GM18508 (cell line): Measurements from ENCODE around the gene CDH18.

Experiments
- ATAC-seq: cut with Tn5 transposase; IDR thresholded peaks from one replicate; pipeline ENCODE4 v1.9.1; 2021; ENCODE audit warnings: moderate number of reproducible peaks; ENCODE audit not compliant: insufficient read depth, unreplicated experiment

CDH18 gene

DNA sequence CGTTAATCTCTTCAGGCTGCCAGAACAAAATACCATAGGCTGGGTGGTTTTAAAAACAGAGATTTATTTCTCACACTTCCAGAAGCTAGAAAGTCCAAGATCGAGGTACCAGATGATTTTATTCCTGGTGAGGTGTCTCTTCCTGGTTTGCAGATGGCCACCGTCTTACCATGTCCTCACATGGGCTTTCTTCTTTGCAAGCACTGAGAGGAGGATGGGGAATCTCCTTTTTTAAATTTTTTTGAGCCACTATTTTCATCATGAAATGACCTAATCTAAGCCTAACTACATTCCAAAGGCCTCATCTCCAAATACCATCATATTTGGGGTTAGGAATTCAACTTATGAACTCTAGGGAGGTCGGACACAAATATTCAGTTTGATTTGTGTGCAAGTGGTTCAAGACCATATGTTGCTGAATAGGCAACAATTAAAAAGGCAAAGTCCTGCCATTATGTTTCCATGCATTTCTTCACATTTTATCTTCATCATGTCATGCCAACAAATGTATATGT, 371.2 kb downstream of the CDH18 start:
- ATAC-seq = no peak

DNA sequence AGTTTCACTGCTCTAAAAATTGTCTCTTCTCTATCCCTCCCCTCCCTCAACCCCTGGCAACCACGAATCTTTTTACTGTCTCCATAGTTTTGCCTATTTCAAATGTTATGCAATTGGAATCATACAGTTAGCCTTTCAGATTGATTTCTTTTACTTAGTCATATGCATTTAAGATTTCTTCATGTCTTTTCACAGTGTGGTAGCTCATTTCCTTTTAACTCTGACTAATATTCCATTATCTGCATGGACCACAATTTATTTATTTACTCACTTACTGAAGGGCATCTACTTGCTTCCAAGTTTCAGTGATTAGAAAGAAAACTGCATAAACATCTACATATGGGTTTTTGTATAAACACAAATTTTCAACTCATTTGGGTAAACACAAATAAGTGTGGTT, 372.3 kb downstream of the CDH18 start:
- no peak for ATAC-seq

DNA sequence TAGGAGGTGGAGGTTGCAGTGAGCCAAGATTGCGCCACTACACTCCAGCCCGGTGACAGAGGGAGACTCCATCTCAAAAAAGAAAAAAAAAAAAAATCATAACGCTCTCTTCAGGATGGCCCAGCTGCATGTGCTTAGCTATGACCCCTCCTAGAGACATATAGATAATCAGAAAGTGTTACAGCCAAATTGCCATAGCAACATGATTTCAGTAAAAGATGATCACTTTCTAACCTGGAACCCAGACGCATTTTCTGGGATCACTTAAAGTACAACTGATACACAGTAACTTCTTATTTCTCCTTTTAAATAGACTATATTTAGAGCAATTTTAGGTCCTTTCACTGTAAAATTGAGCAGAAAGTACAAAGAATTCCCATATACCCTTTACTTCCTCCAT, 372.9 kb downstream of the CDH18 start:
- ATAC-seq = no peak

DNA sequence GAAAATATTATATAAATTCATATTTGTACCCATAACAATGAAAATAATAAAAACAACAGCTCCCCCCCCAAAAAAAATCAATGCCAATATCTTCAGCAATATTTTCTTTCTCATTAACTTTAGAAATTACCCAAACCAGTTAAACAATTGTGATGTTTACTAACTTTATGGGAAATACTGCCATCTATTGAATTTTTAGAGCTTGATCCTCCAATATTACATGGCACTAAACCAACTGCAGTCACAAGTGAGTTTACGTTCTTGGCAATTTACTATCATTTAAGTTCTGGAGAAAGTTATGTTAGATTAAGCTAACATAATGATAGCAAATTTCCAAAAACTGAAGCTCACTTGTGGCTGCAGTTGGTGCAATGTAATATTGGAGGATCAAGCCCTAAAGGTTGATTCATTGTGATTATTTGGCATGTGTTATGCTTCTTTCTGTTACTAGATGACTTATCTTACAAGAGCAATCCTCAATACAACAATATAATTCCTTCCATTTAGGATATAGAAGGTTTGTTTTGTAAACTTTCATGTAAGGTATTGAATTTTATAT, 379.5 kb downstream of the CDH18 start:
- ATAC-seq = no peak

DNA sequence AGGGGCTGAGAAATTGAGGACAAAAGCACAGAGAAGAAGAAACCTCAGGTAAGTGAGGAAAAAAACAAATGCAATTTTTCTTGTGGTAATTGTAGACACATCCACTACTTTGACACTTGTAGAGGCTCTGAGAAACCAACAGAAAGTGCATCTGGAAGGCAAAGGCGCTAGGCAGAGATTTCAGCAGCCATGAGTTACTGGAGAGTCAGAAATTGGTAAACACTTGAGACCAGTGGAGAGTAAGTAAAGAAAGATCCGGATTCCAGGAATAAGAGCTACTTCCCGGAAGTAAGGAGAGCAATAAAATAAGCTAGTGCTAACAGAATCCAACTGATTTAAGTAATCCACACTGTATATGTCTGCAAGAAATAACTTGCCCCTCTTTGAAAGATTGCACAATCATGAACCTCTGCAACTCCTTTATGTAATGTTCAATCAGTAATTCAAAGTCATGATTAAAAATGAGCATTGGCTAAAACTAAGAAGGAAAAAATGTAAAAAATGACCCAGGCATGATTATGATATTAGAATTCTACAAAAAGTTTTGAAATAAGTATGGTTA, 382.1 kb downstream of the CDH18 start:
- no peak for ATAC-seq

DNA sequence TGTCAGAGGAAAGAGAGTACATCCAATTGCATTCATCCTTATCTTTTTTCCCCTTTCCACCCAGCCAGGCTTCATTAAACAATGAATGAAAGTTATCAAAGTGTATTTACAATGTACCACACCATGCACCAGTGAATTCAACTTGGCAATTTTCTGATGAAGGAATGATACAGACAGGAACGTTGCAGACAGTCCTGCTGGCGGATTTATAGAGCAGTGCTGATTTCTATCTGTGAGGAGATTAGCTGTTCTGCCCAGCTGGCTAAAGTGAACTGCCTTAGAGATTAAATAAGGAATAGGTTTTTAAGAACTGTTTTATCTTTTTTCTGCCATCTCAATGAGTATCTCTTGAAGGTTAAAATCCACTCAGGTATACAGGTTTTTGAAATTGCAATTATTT, 403.9 kb downstream of the CDH18 start:
- ATAC-seq = no peak

DNA sequence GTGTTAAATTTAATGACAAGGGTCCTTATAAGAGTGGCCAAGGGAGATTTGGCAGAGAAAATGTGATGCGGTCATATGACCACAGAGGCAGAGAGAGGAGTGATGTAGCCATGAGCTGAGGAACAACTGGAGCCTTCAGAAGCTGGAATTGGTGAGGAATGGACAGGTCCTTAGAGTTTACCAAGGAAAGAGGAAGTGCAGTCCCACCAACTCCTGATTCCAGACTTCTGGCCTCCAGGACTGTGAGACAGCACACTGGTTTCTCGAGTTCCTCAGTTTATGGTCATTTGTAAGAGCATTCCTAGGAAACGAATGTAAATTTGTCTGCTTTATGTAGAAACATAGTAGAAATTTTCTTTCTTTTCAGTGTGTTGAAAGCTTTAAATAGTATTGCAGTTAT, 410.1 kb downstream of the CDH18 start:
- ATAC-seq = no peak

DNA sequence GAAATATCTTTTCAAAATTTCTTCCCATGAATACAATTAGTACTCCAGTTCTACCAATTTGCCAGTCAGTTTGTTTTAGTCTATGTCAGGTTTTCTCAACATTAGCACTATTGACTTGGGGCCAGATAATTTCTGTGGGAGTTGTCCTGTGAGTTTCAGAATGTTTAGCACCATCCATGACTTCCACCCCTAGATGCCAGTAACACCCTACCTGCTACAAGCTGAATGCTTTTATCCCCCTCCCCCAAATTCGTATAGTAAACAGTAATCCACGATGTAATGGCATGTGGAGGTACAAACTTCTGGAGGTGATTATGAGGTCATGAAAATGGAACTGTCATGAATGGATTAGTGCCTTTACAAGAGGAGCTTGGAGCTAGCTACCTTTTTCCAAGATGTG, 420.0 kb downstream of the CDH18 start:
- no peak for ATAC-seq

DNA sequence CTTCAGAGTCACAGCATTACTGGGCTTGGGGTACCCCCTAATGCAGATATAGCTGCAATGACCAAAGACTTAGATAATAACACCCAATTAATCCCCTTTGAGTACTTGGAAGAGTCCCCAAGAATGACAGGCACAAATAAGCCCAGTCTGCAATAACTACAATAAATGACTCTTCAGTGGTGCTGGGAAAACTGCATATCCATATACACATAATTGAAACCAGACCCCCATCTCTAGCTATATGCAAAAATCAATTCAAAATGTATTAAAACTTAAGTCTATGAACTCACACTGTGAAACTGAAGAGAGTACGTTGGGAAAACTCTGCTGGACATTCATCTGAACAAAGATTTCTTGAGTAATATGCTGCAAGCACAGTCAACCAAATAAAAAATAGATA, 422.5 kb downstream of the CDH18 start:
- no peak for ATAC-seq

DNA sequence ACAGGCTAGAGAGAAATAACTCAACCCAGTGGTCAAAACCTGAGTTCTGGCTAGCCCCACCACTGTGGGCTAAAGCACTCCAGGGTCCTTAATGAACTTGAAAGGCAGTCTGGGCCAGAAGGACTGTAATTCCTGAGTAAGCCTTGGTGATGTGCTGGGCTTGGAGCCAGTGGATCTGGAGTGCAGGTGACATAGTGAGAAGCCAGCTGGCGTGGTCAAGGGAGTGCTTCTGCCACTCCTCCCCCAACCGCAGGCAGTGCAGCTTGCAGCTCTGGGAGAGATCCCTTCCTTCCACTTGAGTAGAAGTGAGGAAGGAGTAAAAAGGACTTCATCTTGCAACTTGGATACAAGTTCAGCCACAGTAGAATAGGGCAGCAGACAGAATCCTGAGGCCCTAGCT, 424.0 kb downstream of the CDH18 start:
- ATAC-seq = no peak

DNA sequence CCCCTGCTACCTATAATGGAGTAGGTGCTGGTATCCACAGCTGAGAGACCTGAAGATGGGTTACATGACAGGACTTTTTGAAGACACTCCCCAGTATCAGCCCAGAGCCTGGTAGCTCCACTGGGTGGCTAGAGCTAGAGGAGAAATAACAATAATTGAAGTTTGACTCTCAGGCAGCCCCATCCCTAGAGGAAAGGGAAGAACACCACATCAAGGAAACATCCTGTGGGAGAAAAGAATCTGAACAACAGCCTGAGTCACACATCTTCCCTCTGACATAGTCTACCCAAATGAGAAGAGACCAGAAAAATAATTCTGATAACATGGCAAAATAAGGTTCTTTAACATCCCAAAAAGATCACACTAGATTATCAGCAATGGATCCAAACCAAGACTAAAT, 432.1 kb downstream of the CDH18 start:
- no peak for ATAC-seq

DNA sequence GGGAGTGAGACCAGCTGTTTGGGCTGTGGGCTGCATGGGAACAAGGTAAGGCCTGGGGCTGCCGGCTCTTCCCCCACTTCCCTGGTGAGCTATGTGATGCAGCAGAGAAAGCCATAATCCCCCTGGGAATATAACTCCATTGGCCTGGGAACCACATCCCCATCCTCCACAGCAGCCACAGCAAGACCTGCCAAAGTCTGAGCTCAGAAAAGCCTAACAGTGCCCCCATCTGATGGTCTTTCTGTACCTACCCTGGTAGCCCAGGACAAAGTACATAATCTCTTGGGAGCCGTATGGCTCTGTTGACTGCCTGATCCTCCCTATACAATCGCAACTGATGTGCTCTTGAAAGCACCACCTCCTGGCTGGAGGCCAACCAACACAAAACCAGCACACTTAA, 432.6 kb downstream of the CDH18 start:
- no peak for ATAC-seq

DNA sequence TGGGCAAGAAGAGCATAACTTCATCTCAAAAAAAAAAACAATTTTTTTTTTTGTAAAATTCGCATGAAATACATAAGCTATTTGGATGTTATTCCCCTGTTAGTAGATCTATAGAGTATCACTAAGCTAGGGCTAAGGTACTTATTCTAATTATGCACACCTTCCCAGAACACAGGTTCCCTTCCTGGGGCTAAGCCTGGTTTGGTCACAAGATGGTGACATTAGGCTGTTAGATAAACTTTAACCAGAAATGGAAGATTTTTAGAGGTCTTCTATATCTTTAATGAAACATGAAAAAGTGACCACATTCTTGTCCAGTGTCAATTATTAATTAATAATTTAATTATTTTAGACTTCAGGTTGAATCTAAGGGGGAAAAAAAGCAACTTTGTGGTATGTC, 433.5 kb downstream of the CDH18 start:
- ATAC-seq = no peak

DNA sequence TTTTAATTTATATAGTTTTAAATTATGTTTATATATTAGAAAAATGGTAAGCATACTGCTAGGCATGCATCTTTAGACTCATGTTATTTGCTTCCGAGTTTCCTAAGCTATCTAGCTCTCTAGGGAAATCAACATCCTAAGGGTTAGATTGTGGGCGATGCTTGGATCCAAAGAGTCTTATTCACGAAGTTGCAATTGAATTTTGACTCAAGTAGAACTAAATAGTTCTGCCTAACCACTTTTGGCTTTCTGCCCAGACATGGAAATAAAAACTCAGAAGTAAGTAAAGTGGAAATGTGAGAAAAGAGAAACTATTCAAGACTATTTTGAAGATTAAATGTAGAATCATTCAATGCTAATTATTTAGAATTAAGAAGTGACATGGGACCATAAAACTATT, 440.4 kb downstream of the CDH18 start:
- ATAC-seq = no peak

DNA sequence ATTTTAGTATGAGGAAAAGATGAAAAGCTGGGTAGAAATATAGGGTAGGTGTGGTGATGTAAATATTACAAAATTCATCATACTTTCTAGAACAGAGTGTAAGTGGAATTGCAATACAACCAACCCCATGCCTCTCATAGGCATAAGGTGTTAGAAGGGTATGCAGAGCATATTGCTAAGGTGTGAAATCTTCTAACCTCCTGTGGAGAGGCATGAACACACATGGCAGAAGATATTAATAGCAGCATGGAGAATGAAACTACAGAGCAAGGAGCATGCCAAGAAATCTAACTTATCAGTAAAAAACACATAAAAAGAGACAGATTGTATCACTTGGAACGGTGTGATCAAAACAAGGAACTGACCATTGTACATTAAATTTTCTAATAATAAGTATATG, 441.5 kb downstream of the CDH18 start:
- no peak for ATAC-seq

DNA sequence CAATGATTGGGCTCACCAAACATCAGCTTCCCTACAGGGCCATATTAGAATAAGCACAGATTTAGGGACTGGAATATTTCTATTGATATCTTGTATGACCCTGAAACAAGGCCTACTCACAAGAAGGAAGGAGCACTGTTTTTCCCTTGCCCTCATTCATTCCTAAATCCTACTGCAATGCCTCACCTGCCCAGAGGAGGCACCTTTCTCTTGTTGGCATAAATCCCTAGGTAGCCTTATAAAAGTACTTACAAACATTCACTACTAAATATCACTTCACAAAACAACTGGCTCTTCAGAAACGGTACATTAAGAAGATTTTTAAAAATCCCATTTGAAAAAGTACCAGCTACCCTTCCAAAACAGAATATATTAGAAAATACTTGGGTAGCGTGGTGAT, 449.4 kb downstream of the CDH18 start:
- ATAC-seq = no peak

DNA sequence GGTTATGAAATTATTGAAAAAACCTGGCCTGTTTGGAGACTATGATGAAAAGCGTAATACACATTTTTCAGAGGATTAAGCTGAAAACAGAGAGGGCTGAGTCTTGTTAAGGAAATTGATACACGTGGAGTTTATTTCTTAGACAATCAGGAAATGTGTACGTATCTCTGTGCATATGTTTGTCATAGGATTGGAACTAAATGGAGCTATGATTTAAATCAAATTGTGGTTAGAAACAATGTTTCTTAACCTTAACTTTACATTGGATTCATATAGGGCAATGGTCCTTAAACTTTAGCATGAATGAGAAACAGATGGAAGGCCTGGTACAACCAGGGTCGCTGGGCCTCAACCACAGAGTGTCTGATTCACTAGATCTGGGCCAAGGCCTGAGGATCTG, 451.6 kb downstream of the CDH18 start:
- ATAC-seq = no peak

DNA sequence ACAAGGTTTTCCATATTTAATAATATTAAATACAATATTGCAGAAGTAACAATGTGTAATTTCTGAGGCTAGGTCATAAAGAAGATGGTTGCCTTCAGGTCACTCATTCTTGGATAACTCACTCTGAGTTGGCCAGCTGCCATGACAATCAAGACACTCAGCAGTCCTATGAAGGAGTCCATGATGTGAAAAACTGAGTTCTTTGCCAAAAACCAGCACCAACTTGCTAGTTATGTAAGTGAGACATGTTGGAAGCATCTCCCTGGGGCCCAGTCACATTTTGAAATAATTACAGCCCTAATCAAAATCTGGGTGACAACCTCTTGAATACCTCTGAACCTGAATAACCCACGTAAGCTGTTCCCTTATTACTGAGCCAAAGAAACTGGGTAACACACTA, 453.2 kb downstream of the CDH18 start:
- ATAC-seq = no peak

DNA sequence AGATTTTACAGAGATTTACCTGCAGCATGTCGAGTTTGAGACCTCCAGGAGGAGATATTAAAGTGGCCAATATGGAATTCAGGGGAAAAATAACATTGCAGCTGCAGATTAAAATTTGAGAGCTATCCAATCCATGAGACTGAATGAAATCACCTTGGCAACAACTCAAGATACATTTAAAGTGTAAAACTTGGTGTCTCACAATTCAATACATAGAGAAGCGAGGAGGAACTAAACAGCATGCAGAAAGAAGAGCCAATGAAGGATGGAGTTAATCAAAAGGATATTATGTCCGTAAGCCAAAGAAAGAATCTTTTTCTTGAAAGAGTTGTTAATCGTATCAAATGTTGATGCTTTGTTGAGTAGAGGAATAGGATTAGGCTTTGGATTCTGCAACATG, 455.1 kb downstream of the CDH18 start:
- no peak for ATAC-seq

DNA sequence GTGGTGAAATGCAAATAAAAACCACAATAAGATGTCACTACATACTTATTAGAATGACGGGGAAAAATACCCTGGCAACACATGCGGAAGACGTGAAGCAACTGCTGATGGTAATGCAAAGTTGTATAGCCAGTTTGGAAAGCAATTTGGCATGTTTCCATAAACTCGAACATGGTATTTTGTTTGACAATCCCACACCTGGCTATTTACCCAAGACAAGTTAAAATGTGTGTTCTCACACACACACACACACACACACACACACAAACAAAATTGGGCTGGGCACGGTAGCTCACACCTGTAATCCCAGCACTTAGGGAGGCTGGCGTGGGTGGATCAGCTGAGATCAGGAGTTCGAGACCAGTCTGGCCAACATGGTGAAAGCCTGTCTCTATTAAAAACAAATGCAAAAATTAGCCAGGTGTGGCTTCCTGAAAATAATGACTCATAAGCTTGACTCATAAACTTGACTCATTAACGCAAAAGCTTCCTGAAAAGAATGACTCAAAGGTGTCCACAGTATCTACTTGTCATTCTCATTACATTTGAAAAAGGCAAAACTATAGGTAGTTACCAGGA, 456.5 kb downstream of the CDH18 start:
- no peak for ATAC-seq

DNA sequence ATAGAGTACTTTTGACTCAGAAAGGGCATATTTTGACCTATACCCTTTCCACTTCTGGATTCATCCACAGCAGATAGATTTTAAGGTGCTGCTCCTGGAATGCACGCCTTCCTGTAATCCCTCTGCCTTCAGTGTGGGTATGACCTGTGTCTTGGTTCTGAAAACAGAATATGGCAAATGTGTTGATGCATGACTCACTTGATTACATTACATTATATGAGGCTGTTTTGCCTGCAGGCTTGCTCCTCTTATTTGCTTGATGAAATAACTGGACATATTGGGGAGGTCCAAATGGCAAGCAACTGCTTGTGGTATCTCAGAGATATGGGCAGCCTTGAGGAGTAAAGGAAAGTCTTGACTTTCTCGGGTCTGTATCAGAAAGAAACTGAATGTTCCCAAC, 468.6 kb downstream of the CDH18 start:
- no peak for ATAC-seq

DNA sequence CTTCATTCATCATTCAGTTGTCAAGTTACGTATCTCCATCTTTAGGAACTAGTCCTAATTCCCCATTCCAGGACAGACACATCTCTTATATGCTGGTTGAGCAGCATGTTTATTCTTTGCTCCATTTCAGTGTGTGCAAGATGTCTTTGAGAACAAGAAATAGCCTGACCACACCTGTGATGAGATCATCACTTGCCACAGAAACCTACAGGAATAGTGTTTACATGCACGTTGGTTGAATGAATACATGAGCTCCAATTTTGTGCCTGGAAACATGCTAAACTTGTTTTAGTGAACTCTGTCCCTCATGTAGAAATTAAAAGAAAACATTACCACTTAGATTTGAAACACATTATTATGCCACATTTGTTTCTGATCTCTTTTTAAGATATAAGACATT, 489.1 kb downstream of the CDH18 start:
- ATAC-seq = no peak
